ENCODE results near the gene HEPACAM2.

The HEPACAM2 gene

DNA sequence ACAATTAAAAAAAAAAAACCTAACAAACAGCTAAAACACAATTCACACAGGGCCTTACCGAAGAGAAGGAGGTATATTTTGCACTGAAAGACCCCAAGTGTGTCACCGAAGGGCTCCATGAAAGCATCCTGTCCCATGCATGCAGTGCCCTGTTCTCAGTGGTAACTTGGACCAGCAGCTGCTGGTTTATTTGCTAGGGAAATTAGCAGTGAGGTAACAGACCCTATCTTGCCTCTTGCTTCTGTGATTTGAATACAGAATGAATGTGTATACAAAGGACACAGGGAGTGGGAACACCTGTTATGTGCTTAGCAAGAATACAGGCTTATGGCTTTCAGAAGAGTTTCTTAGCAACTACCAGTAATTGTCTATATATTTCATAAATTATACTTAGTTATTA is at the start of gene HEPACAM2:
TSS of gene HEPACAM2 (minus strand) at position 160 of the 400 bp plus-strand sequence.
- DNase-seq: no peak

DNA sequence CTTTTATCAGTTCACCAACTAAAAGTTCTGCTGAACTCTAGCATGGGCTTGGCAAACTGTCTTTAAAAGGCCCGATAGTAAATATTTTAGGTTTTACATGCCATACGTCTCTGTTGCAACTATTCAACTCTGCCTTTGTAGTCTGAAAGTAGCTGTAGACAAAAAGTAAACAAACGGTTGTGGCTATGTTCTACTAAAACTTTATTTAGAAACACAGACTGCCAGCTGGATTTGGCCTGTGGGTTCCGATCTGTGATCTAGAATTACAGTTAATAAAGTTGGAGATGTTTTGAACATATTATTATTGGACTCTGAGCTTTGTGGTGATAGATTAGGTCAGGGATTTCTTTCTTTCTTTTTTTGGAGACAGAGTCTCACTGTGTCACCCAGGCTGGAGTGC is 39.0 kb upstream of the HEPACAM2 start:
- no peak for DNase-seq

DNA sequence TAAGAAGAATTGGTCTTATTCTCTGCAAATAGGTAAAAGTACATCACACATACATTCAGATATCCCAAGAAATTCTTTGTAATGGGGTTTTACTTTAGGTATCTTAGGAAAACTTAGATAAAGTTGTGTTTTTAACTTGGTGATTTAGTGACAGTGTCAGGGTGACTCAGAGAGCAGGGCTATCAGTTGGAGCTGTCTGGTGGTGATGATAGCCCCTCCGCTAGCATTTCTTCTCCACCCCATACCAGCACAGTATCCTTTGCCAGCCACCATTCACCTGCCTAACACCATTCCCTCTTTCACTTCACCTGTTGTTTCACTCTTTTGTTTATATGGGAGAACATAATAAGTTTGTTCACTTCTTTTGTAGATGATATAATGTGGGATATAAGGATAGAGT is 36.3 kb upstream of the HEPACAM2 start:
- no peak for DNase-seq

DNA sequence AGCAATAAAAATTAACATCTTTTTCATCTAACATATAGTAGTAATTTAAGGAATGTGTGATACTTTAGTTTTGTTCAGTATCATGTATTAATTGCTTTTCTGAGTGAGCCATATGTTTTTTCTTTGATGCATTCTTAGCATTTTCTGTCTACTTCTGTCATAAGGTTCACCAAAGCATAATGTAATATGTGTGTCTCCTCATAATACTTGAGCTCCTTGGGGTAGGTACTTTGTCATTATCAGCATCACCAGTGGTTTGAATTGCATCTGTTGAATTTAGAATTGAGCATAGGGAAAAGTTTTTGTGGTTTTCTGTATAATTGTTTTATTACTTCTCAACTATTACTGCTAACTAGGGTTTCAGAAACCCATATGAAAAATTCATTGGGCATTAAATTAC is 32.4 kb upstream of the HEPACAM2 start:
- DNase-seq: no peak

DNA sequence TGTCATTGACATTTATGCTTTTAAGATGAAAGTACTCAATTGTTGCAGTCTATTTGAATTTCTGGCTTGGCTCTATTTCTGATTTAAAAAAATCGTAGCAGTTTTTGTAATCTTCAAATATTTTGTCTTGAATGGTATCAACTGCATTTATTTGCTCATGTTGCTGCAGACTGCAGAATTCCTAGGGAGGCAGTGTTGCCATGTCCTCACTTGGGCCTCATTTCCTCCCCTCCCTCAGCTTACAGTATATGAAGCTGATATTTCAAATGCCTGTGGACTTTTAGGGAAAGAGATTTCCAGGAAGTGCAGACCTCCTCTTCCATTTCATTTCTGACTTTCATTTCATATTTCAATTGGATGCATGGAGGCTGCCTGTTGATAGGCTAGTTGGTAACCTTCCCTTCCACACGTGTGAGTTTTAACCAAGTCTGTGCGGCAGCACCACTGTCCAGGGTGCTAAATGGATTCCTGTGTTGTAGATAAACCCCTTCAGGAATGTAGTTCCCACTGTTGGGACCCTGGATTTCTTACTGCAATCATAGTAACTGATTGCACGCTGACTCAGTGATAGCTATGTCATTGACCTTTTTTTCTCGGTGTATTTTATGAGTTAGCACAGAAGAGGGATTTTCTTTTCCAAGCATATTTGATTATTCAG is 23.4 kb upstream of the HEPACAM2 start:
- DNase-seq: no peak

DNA sequence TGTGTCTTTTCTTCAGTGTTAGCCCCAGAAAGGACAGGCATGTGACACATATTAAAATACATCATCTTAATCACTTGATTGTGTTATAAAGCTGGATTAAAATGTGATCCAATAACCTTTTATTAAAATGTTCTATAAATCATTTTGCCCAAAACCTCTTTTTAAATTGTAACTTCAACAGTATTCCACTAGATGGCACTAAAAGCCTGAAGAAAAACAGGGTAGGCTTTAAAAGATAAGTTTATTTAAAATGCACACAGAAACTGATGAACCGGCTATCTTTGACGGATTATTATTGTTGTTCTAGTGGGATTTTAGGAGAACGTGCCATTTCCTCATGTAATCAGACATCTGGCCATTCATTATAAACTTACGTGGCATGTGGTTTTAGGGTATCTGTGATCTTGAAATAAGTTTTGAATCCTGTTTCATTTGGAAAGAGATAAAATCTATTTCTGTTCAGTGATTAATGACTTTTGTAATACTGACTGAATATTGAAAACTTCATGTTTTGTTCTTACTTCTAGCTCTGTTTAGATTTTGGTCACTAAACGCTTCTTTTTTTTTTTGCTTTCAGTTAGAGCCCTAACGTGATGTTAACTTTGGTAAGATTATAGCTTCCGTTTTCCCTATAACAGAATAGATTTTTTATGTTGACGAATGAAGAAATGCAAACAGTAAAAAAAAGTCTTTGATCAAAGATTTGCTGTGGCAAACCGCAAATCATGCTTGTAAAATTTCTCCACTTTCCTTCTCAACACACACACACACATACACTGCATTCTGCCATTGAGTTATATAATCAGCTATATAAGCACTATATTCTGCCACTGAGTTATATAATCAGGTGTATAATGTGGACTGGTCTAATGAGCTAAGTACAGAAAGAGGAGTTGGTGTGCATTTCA is 19.5 kb upstream of the HEPACAM2 start:
- no peak for DNase-seq

DNA sequence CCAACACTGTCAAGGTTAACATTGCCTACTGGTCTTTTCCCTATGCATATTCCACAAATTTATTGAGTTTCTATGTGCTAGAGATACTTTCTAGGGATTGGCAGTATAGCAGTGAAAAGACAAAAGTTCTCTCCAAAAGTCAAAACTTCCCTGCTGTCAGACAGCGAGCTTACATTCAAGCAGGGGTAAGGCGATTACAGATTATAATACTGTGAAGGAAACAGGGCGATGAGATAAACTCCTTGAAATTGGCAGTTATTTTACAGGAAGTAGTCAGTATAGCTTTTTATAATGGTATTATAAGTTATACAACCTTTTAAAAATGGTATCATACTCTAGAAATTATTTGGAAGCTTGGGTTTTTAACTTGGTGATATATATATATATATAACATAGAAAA is 15.8 kb upstream of the HEPACAM2 start:
- no peak for DNase-seq

DNA sequence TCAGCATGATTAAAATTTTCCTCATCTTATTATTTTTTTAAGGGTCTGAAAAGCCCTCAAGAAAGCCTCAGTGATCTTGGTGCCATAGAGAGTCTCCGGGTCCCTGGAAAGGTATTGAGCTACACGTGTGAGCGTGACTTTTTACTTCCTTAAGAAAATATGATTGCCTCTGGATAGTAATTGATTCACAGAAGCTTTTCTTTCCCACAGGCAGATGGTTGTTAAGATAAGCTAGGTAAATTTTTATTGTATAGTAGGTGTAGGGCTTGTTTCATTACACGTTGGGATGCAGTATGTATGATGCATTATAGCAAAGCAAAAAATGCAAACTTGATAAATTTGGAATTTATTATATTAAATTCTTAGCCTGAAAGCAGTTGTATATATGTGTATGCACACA is 13.6 kb upstream of the HEPACAM2 start:
- no peak for DNase-seq

DNA sequence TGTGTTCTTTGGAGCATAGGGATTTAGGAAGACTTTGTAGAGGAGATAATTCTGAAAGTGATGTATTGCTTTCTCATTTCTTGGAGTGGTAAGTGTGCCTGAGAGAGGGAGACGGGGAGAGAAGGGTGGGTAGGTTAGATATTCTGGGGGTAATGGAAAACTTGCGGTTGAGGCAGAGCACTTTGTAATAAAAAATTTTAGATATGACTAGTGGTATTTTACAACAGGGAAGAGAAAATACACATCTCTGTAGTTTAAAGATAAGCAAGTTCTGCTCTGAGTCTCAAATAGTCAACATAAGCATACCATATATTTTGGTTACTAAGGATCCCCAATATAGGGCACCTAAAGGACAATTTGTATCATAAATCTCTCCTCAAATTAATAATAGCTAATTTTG is 12.5 kb upstream of the HEPACAM2 start:
- DNase-seq: no peak

DNA sequence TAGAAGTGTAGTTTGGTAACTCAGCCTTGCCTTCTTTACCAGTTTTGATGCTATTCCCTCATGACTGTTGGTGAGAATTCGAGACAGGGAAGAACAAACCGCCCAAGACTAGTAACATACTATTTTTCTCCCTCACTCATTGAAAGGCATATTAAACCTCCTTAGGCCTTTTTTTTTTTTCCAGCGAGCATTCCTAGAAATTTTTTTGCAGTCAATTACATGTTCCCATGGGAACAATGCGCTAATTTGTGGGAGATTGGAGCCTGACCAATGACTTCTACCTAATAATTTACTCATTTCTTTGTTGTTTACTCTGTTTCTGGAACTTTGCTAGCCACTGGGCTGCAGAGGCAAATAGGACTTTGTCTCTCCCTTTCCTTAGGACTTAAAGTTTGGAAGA is 11.9 kb upstream of the HEPACAM2 start:
- DNase-seq: no peak

DNA sequence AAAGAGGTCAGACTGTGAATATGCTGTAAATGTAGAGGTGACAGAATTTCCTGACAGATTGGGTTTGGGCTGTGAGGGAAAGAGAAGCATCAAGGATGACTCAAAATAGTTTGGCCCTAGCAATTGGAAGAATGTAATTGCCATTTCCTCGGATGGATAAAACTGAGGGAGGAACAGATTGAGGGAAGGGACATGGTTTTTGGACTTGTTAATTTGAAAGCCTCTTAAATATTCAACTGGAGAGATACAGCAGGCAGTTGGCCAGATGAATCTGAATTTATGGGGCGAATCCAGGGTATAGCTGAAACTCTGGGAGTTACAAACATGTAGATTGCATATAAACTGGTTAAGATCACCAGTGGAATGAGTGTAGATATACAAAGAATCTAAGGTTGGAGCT is 9.3 kb upstream of the HEPACAM2 start:
- DNase-seq: no peak

DNA sequence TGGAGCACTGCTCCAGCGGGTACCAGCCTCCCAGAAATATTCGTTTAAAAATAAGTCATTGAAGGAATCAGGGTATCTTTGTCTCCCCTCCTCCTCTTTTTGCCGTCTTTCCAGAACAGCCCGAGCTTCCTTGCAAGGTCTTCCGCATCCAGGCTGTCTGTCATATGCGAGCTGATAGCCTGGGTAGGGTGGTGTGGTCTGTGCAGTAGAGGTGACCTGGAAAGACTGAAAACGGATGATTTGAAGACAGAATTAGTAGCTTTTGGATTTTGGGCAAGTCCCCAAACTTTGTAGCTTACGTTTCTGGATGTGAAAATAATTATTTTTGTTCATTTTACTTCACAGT is 6.4 kb upstream of the HEPACAM2 start:
- no peak for DNase-seq

DNA sequence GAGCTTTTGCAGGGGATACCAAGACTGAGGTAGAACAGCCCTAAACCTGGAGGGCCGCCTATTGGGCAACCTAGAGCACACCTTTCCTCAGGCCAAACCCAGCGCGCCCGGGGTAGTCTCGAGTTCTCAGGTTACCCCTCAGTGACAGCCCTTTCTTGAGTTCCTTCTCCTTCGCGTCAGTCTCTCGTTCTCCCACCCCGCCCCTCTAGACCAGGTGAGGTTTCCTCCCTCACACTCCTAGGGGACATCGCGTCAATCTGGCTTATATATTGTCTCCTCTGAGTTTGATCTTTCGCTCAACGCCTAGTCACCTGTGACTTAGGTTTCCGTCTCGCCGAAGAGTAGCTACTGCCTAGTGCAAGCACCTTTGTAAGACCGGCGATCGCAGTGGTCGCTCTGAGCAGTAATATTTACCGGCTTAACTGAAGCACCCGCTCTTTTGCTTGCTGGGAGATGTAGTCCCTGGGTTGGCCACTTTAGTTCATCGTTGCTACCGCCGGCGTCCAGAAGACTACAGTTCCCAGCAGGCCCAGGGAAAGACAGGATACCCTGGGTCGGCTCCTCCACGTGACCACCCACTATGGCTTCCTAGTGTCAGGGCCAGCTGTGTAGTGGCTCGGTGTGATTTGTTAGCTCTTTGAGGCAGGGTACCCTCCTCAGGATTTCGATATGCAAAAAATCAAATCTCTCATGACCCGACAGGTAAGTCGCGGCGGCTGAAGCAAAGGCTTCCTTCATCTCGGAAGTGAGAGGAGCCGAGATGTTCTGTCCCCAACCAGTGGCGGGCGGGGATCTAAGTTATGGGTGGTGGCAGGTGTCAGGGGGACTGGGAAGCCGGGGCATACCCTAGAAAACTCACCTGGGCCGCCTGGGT is 5.8 kb upstream of the HEPACAM2 start, which contains the start of gene VPS50:
TSS of gene VPS50 (plus strand) at position 568 of the 874 bp plus-strand sequence. CDS start at position 670, 102 bp downstream.
- DNase-seq: peak; percentile 91

DNA sequence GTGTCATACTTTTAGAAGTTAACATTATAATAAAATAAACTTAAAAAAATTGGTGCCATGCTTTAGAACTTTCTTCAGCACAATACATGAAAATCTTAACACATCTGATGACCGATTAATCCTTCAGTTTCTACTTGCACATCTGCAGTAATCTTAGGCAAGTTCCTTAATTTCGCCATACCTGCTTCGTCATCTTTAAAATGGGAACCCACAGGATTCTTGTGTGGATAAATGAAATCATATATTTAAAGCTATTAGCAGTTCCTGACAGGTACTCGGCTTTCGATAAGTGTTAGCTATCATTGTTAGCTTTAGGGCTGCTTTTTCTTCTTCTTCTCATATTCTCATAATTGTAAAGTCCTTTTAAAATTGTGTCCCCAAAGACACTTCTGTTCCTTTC is 5.0 kb upstream of the HEPACAM2 start:
- no peak for DNase-seq

DNA sequence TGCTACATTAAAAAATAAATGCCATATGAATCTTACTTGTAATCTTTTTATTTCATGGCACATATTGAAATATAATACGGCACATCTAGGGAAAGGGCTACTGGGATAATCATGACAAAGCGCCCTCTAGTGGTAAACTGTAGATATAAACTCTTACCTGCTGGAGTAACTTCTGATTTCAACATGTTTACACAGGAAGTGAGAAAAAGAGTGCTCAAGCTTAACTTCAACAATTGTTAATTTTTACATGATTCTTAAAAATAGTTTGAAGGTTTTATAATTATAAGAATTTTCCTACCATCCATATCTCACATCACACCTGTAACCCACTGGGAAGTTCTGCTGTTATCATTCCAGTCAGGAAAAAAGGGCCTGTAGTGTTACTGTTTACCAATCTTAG is 2.0 kb upstream of the HEPACAM2 start:
- peak; percentile 6 for DNase-seq

DNA sequence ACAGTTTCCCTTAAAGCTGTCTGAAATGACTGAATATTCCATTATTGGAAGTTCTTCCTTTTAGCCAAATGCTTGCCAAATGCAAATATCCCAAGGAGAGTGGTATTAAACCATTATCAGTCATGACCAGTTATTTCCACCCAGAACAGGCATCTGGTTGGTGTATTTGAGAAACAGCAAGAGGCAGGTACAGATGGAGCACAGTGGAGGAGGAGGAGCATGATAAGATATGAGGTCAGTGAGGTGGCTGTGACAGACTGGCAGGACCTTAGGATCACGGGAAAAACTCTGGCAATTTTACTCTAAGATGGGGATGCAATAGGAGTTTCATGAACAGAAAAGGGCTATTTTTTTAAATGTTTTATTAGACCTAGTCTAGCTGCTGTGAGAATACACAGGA is 6.4 kb downstream of the HEPACAM2 start:
- DNase-seq: no peak

DNA sequence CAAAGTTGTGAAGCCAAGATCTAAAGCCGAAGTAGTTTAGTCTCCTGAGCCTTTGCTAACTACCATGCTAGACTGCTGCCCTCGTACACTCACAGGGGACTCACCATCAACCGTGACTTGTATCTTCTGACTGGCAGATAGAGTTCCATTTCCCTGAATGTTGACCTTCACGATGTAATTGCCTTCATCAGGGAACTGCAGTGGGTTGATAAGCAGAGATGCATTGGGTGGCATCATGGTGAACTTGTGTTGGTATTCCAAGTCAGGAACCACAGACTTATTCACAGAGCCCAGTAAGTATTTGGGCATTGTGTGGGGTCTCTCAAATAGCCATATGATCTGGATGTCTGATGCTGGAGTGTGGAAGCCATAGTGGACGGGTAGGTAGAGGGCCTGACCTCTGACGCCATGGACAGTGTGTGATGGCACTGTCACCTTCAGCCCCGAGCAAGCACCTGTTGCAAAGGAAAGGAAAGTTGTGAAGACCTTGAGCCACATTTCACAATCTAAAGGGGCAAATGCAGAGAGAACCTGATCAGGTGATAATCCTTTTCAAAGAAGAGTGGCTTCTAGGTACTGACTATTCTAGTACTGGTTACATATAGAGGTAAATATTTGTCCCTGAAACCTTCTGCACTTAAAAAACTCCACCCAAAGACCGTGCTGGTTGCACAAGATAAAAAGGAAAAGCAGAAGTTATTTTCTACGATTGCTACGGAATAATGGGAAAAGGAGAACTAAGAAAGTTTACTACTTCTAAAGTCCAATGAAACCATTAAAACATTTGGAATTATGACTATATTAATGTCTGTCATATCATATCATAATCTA is 7.1 kb downstream of the HEPACAM2 start:
- no peak for DNase-seq

DNA sequence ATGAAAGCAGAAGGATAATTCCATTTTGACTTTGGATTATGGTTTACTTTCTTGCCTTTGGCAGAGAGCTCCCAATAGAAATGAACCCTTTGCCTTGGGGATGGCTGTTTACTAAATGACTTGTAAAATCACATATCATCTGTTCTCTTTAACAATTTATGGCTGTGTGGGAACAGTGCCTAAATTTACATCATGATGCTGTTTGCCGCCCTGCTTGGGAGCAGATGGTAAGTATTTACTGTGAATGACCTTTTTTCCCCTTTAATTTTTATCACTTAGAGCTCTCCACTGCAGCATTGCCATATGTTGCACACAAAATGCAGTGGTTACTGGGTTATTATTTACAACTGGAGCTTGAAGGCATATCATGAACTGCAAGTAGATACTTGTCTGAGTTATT is 13.4 kb downstream of the HEPACAM2 start:
- no peak for DNase-seq

DNA sequence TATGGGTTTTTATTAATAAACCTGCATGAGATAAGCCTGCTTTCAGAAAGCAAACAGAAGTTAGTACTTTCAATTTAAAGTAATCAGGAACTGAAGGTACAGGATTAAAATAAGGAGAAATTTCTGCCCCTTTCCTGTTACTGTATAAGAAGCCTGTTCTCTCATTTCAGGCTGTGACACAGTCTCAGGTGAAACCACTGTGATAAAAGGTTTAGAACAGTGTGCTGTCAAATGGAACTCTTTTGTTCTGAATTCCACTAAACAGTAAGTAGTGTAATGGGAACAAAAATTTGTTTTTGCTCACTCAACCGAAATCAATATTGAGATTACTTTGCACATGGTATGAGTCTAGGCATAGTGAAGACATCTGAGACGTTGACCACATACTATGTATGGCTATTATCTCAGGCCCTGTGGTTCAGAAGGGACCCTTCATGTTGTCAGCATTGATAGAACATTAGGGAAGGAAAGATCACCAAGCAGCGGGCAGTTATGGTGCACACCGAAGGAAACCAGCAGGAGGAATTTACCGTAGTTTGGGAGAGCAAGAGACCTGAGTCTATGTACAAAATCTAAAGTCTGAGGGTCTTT is 14.9 kb downstream of the HEPACAM2 start:
- no peak for DNase-seq

DNA sequence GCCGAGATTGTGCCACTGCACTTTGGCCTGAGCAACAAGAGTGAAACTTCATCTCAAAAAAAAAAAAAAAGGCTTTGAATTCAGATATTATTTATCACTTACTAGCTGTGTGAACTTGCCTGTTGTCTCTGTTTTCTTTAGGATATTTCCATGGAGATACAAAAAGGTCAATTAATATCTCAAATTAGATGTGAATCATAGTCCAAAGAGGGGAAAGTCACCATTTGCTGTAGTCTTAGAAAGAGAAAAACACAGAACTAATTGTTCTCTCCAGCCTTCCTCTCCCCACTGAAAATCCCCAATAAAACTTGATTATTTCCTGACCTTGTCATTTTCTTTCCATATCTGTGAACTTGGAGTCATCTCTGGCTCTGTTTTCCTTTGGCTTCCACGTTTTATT is 21.2 kb downstream of the HEPACAM2 start:
- no peak for DNase-seq

DNA sequence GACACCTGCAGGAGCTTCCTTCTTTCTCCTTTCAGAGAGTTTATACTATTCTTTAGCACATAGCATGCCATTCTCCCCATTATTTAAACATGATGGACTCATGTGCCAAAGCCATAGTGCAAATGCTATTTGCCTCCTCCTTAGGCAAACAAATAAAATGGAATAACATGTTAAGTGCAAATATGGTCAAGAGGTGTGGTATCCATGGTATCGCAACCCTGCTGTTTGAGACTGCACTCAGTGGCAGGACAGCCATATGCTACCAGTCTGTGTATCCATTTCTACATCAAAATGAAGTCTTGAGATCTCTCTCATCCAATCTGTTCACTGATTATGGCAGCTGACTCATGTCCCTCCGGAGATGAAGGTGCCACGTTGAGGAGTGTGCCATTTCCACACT is 22.8 kb downstream of the HEPACAM2 start:
- DNase-seq: no peak
